ENCODE measurements around the gene INTS3.

INTS3 gene

DNA sequence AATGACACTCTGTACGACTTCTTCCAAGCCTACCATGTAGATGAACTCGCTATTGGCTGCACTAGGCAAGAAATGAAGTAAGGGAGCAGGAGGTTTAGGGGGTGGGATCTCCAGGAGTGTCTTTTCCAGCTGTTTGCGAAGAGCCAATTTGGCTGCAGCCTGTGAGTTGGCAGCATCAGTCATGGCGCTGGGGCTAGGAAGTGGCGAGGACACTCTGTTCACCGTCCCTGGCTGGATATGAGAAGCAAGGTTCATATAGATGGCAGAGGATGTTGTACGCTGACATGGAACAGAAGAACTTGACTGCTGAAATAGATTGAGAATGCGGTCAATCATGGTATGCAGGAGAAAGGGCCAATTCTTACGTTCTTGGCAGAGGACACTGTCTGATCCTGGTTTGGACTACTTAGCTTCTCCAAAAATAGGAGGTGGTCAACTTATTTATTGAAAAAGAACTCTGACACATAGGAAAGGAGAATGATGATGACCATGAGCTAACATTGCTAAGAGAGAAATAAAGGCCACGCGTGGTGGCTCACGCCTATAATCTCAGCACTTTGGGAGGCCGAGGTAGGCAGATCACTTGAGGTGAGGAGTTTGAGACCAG is 88.5 kb downstream of the INTS3 start:
- in situ Hi-C loops (cut with HindIII; ENCODE audit: low sequenced_read_pairs), result loop anchor here (5.0 to 25.0 kb wide), 2 partner anchors 96 to 146 kb away; partner anchors contain the start of genes GATAD2B and SLC39A1
- TF ChIP-seq, protein P1, sequence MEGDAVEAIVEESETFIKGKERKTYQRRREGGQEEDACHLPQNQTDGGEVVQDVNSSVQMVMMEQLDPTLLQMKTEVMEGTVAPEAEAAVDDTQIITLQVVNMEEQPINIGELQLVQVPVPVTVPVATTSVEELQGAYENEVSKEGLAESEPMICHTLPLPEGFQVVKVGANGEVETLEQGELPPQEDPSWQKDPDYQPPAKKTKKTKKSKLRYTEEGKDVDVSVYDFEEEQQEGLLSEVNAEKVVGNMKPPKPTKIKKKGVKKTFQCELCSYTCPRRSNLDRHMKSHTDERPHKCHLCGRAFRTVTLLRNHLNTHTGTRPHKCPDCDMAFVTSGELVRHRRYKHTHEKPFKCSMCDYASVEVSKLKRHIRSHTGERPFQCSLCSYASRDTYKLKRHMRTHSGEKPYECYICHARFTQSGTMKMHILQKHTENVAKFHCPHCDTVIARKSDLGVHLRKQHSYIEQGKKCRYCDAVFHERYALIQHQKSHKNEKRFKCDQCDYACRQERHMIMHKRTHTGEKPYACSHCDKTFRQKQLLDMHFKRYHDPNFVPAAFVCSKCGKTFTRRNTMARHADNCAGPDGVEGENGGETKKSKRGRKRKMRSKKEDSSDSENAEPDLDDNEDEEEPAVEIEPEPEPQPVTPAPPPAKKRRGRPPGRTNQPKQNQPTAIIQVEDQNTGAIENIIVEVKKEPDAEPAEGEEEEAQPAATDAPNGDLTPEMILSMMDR (IDR thresholded peaks at IDR 0.05; ENCODE audit: low read depth, low read length, missing control alignments), result no peak
- DNase-seq (ENCODE audit: low read depth), result no peak
- H3K4me3 ChIP-seq (ENCODE audit: low read depth, low read length), result no peak overlapping the region

DNA sequence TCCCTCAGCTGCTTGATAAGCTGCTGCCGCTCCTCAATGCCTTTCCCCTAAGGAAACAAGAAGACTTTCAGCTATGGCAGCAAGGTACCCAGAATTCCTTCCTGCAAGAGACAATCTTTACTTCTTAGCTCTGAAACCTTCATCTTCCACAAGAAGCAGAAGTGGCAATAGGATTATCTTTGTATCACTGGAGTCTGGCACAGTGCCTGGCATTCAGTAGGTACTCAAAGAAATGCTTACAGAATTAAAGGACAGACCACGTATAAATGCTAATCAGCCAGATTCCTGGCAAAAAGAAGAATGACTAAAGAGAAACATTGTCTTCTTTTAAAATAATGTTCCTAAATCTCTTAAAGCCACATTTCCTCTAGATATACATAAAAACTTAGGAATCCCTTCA is 91.0 kb downstream of the INTS3 start:
- in situ Hi-C loops (cut with HindIII; ENCODE audit: low sequenced_read_pairs), result loop anchor here (5.0 to 25.0 kb wide), 2 partner anchors 93 to 143 kb away; partner anchors contain the start of genes GATAD2B and SLC39A1

More for the DNA sequence above, 91.0 kb downstream of the INTS3 start:
- DNase-seq (ENCODE audit: low read depth), result no peak
- TF ChIP-seq, protein P1 (IDR thresholded peaks at IDR 0.05; ENCODE audit: low read depth, low read length, missing control alignments), result no peak
- H3K4me3 ChIP-seq (ENCODE audit: low read depth, low read length), result no peak overlapping the region
